Measurements from ENCODE around the gene EXTL1. TPM values are rescaled to one million over a fixed set of nuclear protein-coding genes. Genes with fewer than 3 reads are reported as not detected.
A peak's percentile ranks its signal among the peaks of the same experiment; 100 is the strongest.

Gene EXTL1
- total RNA-seq, 1 donor from 2014 or later = 0.95 TPM

GRCh38 chr1:26028490-26028980 is 7.0 kb downstream of the EXTL1 start:
- Histone ChIP-seq H3K4me1 (no peaks in the 10 kb centered on the region), H3K4me2 (no peak overlapping the region), H3K4me3 (no peak overlapping the region), H3K27ac (no peak overlapping the region), H3K27me3 (peaks cover 7% of the 10 kb centered on the region), H3K9ac (no peak overlapping the region), H3K9me3 (ENCODE audit: low read depth) (no peaks in the 10 kb centered on the region), H3K36me3 (no peaks in the 10 kb centered on the region), H4K20me1 (ENCODE audit: low read depth) (no peaks in the 10 kb centered on the region), H3F3A (ENCODE audit: low read depth) (no peaks in the 10 kb centered on the region), H2AFZ (replicated peaks) (no peak overlapping the region), H3K79me2 (ENCODE audit: low read depth) (no peaks in the 10 kb centered on the region)
- TF ChIP-seq CTCF (IDR thresholded peaks at IDR 0.05) (no peak), EZH2 (IDR thresholded peaks at IDR 0.05) (no peak), EZH2phosphoT487 (IDR thresholded peaks at IDR 0.05) (no peak)
- Mint-ChIP-seq H3K27ac (peak overlapping the region; percentile 79), H3K27me3 (ENCODE audit: insufficient read depth, low read depth) (peaks cover 5% of the 10 kb centered on the region), H3K4me1 (peaks cover 21% of the 10 kb centered on the region), H3K4me3 (no peak overlapping the region), H3K9me3 (no peaks in the 10 kb centered on the region), H3K36me3 (no peaks in the 10 kb centered on the region)
- no peak for DNase-seq (ENCODE audit: low spot score)

GRCh38 chr1:26029054-26029863 is 7.7 kb downstream of the EXTL1 start:
- Mint-ChIP-seq H3K4me3 (peak overlapping the region; percentile 43), H3K27ac (no peak overlapping the region), H3K36me3 (no peaks in the 10 kb centered on the region), H3K9me3 (no peaks in the 10 kb centered on the region), H3K4me1 (peaks cover 16% of the 10 kb centered on the region), H3K27me3 (ENCODE audit: insufficient read depth, low read depth) (peaks cover 5% of the 10 kb centered on the region)
- Histone ChIP-seq H2AFZ (replicated peaks) (no peak overlapping the region), H3K4me2 (no peak overlapping the region), H4K20me1 (ENCODE audit: low read depth) (no peaks in the 10 kb centered on the region), H3F3A (ENCODE audit: low read depth) (no peaks in the 10 kb centered on the region), H3K9ac (no peak overlapping the region), H3K4me1 (no peaks in the 10 kb centered on the region), H3K4me3 (no peak overlapping the region), H3K9me3 (ENCODE audit: low read depth) (no peaks in the 10 kb centered on the region), H3K36me3 (no peaks in the 10 kb centered on the region), H3K27ac (no peak overlapping the region), H3K79me2 (ENCODE audit: low read depth) (no peaks in the 10 kb centered on the region), H3K27me3 (peaks cover 14% of the 10 kb centered on the region)
- TF ChIP-seq EZH2 (IDR thresholded peaks at IDR 0.05) (no peak), EZH2phosphoT487 (IDR thresholded peaks at IDR 0.05) (no peak), CTCF (IDR thresholded peaks at IDR 0.05) (no peak)
- DNase-seq (ENCODE audit: low spot score) = no peak

- TF ChIP-seq EZH2 (IDR thresholded peaks at IDR 0.05) (no peak), CTCF (IDR thresholded peaks at IDR 0.05) (peak; percentile 49), EZH2phosphoT487 (IDR thresholded peaks at IDR 0.05) (no peak)
- no peaks in the 10 kb centered on the region for H3K36me3 ChIP-seq
- peaks cover 21% of the 10 kb centered on the region for H3K27me3 ChIP-seq
- H3K27ac ChIP-seq = no peak overlapping the region
- no peak overlapping the region for H2AFZ ChIP-seq (replicated peaks)
- H3K79me2 ChIP-seq (ENCODE audit: low read depth) = no peaks in the 10 kb centered on the region
- H3K9me3 ChIP-seq (ENCODE audit: low read depth) = no peaks in the 10 kb centered on the region
- H3F3A ChIP-seq (ENCODE audit: low read depth) = no peaks in the 10 kb centered on the region
- H3K4me2 ChIP-seq = no peak overlapping the region
- peaks cover 5% of the 10 kb centered on the region for H3K27me3 Mint-ChIP-seq (ENCODE audit: insufficient read depth, low read depth)
- no peak overlapping the region for H3K4me3 ChIP-seq
- H3K4me3 Mint-ChIP-seq = no peak overlapping the region
- DNase-seq (ENCODE audit: low spot score) = peak; percentile 33
- H3K9ac ChIP-seq = no peak overlapping the region
- H3K9me3 Mint-ChIP-seq = no peaks in the 10 kb centered on the region
- H3K27ac Mint-ChIP-seq = peak overlapping the region; percentile 81
- H3K4me1 Mint-ChIP-seq = peaks cover 18% of the 10 kb centered on the region
- H3K4me1 ChIP-seq = no peaks in the 10 kb centered on the region
- no peaks in the 10 kb centered on the region for H4K20me1 ChIP-seq (ENCODE audit: low read depth)
- no peaks in the 10 kb centered on the region for H3K36me3 Mint-ChIP-seq
These were observed 8.4 kb downstream of the EXTL1 start for GRCh38 chr1:26029864-26030481.
